Effector memory CD4-positive, alpha-beta T cell (primary cell): ENCODE results near the gene INAFM2.
A peak's percentile ranks its signal among the peaks of the same experiment; 100 is the strongest.

Experiments
- DNase-seq, 3 donors: peaks; one replicate each; pipeline ENCODE4 v3.0.0-alpha.2; 2020
- H3K27ac ChIP-seq: 2 replicates; pipeline ENCODE4 v1.7.0; 2013; ENCODE audit warnings: mild to moderate bottlenecking, low read length, moderate library complexity; ENCODE audit not compliant: insufficient read depth, poor library complexity, severe bottlenecking
- H3K27me3 ChIP-seq: replicated peaks from 2 replicates; pipeline ENCODE4 v1.7.0; 2013; ENCODE audit warnings: mild to moderate bottlenecking, low read length; ENCODE audit not compliant: insufficient read depth, control insufficient read depth, poor library complexity, severe bottlenecking
- H3K36me3 ChIP-seq: 2 replicates; pipeline ENCODE4 v1.7.0; 2013; ENCODE audit warnings: mild to moderate bottlenecking, low read length, moderate library complexity; ENCODE audit not compliant: control insufficient read depth, insufficient read depth
- H3K4me1 ChIP-seq: 2 replicates; pipeline ENCODE4 v1.7.0; 2013; ENCODE audit warnings: low read length, mild to moderate bottlenecking; ENCODE audit not compliant: control insufficient read depth, insufficient read depth, poor library complexity, severe bottlenecking
- H3K4me3 ChIP-seq: 2 replicates; pipeline ENCODE4 v1.7.0; 2013; ENCODE audit warnings: low read length, low read depth, mild to moderate bottlenecking; ENCODE audit not compliant: insufficient read depth, poor library complexity, severe bottlenecking
- H3K9me3 ChIP-seq: 2 replicates; pipeline ENCODE4 v1.7.0; 2013; ENCODE audit warnings: mild to moderate bottlenecking, low read length, moderate library complexity; ENCODE audit not compliant: control insufficient read depth

Gene INAFM2

DNA sequence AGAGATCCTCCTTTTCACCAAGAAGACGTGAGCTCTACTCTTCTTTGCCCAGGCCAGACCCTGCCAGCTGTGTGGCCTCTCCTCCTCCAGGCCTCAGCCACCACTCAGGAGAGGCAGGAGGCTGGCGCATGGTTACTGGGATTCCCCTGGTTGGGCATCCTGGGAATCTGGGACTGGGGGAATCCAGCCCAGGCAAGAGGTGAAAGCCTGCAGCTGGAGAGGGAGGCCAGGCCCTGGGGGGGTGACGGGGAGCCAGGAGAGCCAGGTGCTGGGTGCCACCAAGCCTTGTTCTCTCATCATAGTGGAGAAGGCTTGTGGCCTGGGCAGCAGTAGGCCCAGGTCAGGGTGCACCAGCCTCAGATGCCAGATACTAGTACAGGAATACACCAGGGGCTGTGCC, 11.0 kb downstream of the INAFM2 start:
- Histone ChIP-seq H3K27me3 (no peaks in the 10 kb centered on the region), H3K4me1 (peaks cover 9% of the 10 kb centered on the region), H3K9me3 (no peaks in the 10 kb centered on the region), H3K27ac (no peak overlapping the region), H3K36me3 (no peaks in the 10 kb centered on the region), H3K4me3 (no peak overlapping the region)
- no peak for DNase-seq

DNA sequence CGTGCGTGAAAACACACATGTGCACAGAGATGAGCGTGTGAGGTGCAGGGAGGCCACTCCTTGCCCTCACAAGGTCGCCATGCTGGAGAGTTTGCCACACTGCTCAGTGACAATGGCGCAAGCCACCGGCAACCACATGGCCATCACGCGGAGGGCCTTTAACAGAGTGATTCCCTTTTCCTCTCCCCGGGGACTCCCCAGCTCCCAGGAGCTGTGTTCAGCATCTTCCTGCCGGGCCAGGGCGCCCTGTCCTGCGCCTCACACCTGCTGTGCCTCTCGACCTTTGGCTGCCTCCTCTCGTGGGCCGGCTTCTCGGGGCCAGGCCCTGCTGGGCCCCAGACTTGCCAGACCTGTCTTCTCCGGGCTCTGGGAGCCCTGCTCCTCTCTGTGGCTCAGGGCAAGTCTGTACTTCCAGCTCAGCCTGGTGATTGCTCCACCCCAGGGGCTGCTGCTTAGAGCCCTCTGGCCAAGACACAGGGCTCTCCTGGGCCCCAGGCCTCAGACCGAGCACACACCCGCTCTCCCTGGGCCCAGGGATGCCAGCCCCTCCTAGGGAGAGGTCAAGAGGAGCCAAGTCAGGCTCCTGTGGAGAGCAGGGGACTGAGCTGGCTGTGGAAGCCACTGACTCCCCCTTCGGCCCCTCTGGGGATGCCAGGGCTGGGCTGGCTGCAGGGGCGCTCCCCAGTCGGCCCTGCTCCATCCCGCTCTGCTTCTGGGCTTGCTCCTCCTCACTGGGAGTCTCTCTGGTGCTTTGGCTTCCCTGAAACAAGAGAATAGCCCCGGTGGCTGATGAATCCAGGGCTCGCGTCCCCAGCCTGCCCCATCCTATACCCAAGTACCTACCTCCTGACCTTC, 11.7 kb downstream of the INAFM2 start:
- H3K36me3 ChIP-seq = no peaks in the 10 kb centered on the region
- no peaks in the 10 kb centered on the region for H3K9me3 ChIP-seq
- no peak overlapping the region for H3K4me3 ChIP-seq
- DNase-seq = no peak
- H3K27me3 ChIP-seq = no peaks in the 10 kb centered on the region
- peaks cover 9% of the 10 kb centered on the region for H3K4me1 ChIP-seq
- H3K27ac ChIP-seq = no peak overlapping the region

DNA sequence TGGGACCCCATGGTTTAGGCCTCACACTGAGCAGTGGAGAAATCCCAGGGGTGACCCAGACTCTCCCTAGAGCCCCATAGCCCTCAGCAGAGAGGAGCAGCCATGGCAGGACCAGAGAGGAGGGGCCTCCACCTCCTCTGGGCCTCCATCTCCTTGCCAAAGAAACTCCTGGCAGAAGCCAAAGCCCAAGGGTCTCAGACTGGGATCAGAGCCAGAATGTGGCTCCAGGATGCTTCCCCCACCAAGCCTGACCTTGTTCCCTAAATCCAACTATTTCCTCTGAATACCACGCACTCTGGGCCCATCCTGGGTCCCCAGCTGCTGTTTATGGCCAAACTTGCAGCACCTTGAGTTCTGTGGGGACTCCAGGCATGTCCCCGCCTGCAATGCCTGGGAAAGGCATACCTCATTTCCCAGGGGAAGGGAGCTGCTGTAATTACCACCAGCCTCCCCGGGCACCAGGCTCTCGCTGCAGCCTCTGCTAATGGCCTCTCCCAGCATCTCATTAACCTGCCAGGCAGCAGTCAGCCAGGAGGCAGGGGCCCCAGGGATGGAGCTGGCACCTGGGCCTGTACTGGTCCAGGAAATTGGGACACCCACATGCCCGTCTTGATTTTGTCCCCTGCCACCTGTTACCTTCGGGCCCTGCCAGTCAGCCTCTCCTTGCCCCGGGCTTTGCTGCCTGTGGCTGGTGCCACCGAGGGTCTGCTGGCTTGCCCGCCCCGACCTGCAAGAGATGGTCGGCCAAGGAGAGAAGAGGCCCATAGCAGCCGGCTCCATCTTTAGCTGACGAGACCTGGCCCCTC, 12.6 kb downstream of the INAFM2 start:
- H3K4me1 ChIP-seq = peaks cover 9% of the 10 kb centered on the region
- H3K27ac ChIP-seq = no peak overlapping the region
- H3K27me3 ChIP-seq = no peaks in the 10 kb centered on the region
- no peak for DNase-seq
- H3K36me3 ChIP-seq = no peaks in the 10 kb centered on the region
- no peaks in the 10 kb centered on the region for H3K9me3 ChIP-seq
- H3K4me3 ChIP-seq = no peak overlapping the region

- no peaks in the 10 kb centered on the region for H3K36me3 ChIP-seq
- H3K4me3 ChIP-seq = no peak overlapping the region
- no peaks in the 10 kb centered on the region for H3K9me3 ChIP-seq
- H3K27ac ChIP-seq = no peak overlapping the region
- H3K4me1 ChIP-seq = peaks cover 9% of the 10 kb centered on the region
- DNase-seq = no peak
- no peaks in the 10 kb centered on the region for H3K27me3 ChIP-seq
Measured at GRCh38 chr15:40336744-40337122, 13.2 kb downstream of the INAFM2 start.

- no peak for DNase-seq
- H3K27ac ChIP-seq = no peak overlapping the region
- no peaks in the 10 kb centered on the region for H3K27me3 ChIP-seq
- no peak overlapping the region for H3K4me3 ChIP-seq
- peaks cover 9% of the 10 kb centered on the region for H3K4me1 ChIP-seq
- H3K9me3 ChIP-seq = no peaks in the 10 kb centered on the region
- no peaks in the 10 kb centered on the region for H3K36me3 ChIP-seq
Measured at GRCh38 chr15:40337597-40337996, 14.1 kb downstream of the INAFM2 start.

GRCh38 chr15:40338041-40338657, 14.7 kb downstream of the INAFM2 start:
- no peak overlapping the region for H3K27ac ChIP-seq
- H3K36me3 ChIP-seq = no peaks in the 10 kb centered on the region
- H3K27me3 ChIP-seq = no peaks in the 10 kb centered on the region
- no peak overlapping the region for H3K4me3 ChIP-seq
- H3K9me3 ChIP-seq = no peaks in the 10 kb centered on the region
- peaks cover 9% of the 10 kb centered on the region for H3K4me1 ChIP-seq
- DNase-seq = peak; percentile 50 to 63 (median 54)

DNA sequence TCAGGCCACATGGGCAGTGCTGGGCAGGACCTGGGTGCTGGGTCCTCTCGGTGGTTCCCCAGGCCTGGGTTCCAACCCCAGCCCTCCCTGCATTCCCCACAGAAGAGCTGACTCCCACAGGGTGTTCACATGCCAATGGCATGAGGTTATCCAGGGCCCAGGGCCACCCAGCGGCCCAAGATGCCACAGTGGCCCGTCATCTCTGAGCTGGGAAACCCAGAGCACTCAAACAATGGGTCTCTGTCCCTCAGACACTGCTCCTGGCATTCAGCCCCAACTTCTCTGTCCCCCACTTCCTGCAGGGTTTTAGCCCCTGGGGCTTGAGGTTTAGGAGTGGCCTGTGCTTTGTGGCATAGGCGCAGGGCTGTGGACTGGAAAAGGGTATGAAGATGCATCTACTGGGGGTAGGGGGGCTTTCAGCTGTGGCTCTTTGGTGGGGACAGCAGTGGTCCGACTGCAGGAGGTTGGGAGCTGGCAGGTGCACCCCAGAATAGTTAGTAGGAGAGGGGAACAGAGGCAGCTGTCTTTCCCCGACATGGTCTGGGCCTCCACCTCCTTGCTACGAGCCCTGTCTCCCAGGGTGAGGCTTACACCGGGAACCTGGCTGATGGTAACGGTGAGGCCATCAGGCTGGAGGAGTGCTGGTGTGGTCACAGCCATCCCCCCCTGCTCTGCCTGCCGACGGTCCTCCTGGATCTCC, 15.6 kb downstream of the INAFM2 start:
- no peak overlapping the region for H3K4me3 ChIP-seq
- H3K9me3 ChIP-seq = no peaks in the 10 kb centered on the region
- no peak for DNase-seq
- H3K27ac ChIP-seq = no peak overlapping the region
- peaks cover 6% of the 10 kb centered on the region for H3K4me1 ChIP-seq
- H3K27me3 ChIP-seq = no peaks in the 10 kb centered on the region
- no peaks in the 10 kb centered on the region for H3K36me3 ChIP-seq

DNA sequence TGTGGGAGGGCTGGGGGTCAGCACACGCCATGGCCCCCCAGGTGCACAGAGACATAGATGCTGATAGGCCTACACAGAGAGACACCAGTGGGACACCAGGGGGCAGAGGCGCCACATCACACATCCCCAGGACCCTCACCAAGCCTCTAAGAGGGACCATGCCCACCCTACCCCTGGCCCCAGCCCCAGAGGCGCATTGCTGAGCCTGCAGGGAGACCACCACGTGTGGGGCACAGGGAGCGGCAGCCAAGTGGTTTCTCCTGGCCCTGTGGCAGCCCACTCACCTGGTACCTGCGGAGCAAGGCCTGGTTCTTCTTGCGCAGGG, 16.1 kb downstream of the INAFM2 start:
- no peak for DNase-seq
- H3K4me3 ChIP-seq = no peak overlapping the region
- no peaks in the 10 kb centered on the region for H3K9me3 ChIP-seq
- H3K36me3 ChIP-seq = no peaks in the 10 kb centered on the region
- peaks cover 5% of the 10 kb centered on the region for H3K4me1 ChIP-seq
- H3K27ac ChIP-seq = no peak overlapping the region
- H3K27me3 ChIP-seq = no peaks in the 10 kb centered on the region

DNA sequence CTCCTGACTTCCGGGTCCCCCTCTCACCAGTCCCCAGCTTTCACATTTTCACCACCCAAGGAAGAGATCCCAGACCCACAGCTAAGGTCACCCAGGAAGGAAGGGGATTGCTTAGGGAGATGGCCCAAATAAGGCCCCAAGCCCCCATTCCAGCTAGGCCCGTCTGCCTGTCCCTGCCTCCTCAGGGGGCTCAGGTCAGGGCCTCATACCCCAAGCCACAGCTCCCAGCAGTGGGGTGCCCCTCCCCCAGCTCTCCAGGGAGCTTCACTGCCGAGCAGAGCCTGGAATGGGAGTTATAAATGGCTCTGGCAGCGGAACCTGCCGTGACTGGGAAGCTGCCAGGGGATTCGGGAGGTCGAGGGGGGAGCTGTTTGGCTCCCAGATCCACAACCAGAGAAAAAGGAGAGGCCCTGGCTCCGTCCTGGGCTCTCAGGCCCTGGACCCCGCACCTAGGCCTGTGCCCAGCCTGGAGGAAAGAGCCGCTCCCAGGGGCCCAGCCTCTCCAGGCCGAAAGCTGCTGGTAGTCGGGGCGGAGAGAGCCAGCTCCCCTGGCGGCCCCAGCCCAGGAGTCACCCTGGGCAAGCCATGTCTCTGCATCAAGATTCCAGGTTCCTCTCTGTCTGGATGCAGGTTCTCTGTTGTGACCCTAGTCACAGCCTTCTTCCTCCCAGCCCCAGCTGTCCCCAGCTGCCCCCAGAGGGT, 16.7 kb downstream of the INAFM2 start:
- no peaks in the 10 kb centered on the region for H3K9me3 ChIP-seq
- no peak for DNase-seq
- H3K36me3 ChIP-seq = no peaks in the 10 kb centered on the region
- no peak overlapping the region for H3K4me3 ChIP-seq
- H3K27ac ChIP-seq = no peak overlapping the region
- peaks cover 5% of the 10 kb centered on the region for H3K4me1 ChIP-seq
- H3K27me3 ChIP-seq = no peaks in the 10 kb centered on the region
